Endothelial cell (in vitro differentiated cells): ENCODE data around the gene SLC6A18. TPM values are rescaled to one million over a fixed set of nuclear protein-coding genes. Genes with fewer than 3 reads are reported as not detected.

Source experiments
- DNase-seq: peaks from one replicate; pipeline ENCODE4 v3.0.0; 2021; ENCODE audit warnings: low spot score
- H3K27ac Mint-ChIP-seq: one replicate; pipeline ENCODE4 v1.8.0; 2021; ENCODE audit warnings: mixed read lengths, inconsistent platforms; ENCODE audit not compliant: unreplicated experiment
- H3K27me3 Mint-ChIP-seq: one replicate; pipeline ENCODE4 v1.8.0; 2021; ENCODE audit warnings: mild to moderate bottlenecking, moderate library complexity, mixed read lengths, inconsistent platforms; ENCODE audit not compliant: unreplicated experiment
- H3K36me3 Mint-ChIP-seq: one replicate; pipeline ENCODE4 v1.8.0; 2021; ENCODE audit warnings: mild to moderate bottlenecking, low read depth, mixed read lengths, inconsistent platforms; ENCODE audit not compliant: unreplicated experiment
- H3K4me1 Mint-ChIP-seq: one replicate; pipeline ENCODE4 v1.8.0; 2021; ENCODE audit warnings: mild to moderate bottlenecking, mixed read lengths, inconsistent platforms; ENCODE audit not compliant: unreplicated experiment
- H3K4me3 Mint-ChIP-seq: one replicate; pipeline ENCODE4 v1.8.0; 2021; ENCODE audit warnings: mild to moderate bottlenecking, mixed read lengths, inconsistent platforms; ENCODE audit not compliant: unreplicated experiment
- H3K9me3 Mint-ChIP-seq: one replicate; pipeline ENCODE4 v1.8.0; 2021; ENCODE audit warnings: mixed read lengths, inconsistent platforms; ENCODE audit not compliant: unreplicated experiment
- total RNA-seq: library from RNA; stranded (reverse); fragmentation: NEBNext Ultra II Directional; extraction: Animal tissue kit (Norgen Biotek cat#: 25700); gene quantifications from one replicate; pipeline ENCODE4 v1.2.1, GENCODE V29; 2021; ENCODE audit not compliant: unreplicated experiment
- TF ChIP-seq, protein P1 (sequence below): fragments of 200-600 bp; sonication (generic); IDR thresholded peaks from one replicate; pipeline ENCODE4 v1.5.0; 2021; ENCODE audit warnings: antibody characterized with exemption; ENCODE audit not compliant: unreplicated experiment

SLC6A18 gene
- total RNA-seq, 1 donor from 2014 or later: not detected

GRCh38 chr5:1210832-1211251 lies 14.3 kb upstream of the SLC6A18 start:
- TF ChIP-seq, protein P1, sequence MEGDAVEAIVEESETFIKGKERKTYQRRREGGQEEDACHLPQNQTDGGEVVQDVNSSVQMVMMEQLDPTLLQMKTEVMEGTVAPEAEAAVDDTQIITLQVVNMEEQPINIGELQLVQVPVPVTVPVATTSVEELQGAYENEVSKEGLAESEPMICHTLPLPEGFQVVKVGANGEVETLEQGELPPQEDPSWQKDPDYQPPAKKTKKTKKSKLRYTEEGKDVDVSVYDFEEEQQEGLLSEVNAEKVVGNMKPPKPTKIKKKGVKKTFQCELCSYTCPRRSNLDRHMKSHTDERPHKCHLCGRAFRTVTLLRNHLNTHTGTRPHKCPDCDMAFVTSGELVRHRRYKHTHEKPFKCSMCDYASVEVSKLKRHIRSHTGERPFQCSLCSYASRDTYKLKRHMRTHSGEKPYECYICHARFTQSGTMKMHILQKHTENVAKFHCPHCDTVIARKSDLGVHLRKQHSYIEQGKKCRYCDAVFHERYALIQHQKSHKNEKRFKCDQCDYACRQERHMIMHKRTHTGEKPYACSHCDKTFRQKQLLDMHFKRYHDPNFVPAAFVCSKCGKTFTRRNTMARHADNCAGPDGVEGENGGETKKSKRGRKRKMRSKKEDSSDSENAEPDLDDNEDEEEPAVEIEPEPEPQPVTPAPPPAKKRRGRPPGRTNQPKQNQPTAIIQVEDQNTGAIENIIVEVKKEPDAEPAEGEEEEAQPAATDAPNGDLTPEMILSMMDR: no peak
- Mint-ChIP-seq H3K9me3 (no peaks in the 10 kb centered on the region), H3K4me3 (no peak overlapping the region), H3K27me3 (peaks cover 17% of the 10 kb centered on the region), H3K4me1 (no peaks in the 10 kb centered on the region), H3K27ac (no peak overlapping the region), H3K36me3 (peaks cover 10% of the 10 kb centered on the region)
- no peak for DNase-seq

DNA sequence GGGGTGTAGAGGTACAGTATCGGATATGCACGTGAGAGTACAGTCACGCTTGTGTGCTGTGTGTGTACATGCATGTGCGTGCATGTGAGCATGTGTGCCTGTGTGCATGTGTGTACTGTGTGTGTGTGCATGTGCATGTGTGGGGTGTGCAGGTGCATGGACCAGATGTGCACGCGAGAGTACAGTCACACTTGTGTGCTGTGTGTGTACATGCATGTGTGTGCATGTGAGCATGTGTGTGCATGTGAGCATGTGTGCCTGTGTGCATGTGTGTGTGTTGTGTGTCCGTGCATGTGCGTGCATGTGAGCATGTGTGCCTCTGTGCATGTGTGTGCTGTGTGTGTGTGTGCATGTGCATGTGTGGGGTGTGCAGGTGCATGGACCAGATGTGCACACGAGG lies 13.5 kb upstream of the SLC6A18 start:
- Mint-ChIP-seq H3K27me3 (peaks cover 17% of the 10 kb centered on the region), H3K9me3 (no peaks in the 10 kb centered on the region), H3K4me3 (no peak overlapping the region), H3K4me1 (no peaks in the 10 kb centered on the region), H3K36me3 (peaks cover 12% of the 10 kb centered on the region), H3K27ac (no peak overlapping the region)
- TF ChIP-seq, protein P1: no peak
- no peak for DNase-seq

DNA sequence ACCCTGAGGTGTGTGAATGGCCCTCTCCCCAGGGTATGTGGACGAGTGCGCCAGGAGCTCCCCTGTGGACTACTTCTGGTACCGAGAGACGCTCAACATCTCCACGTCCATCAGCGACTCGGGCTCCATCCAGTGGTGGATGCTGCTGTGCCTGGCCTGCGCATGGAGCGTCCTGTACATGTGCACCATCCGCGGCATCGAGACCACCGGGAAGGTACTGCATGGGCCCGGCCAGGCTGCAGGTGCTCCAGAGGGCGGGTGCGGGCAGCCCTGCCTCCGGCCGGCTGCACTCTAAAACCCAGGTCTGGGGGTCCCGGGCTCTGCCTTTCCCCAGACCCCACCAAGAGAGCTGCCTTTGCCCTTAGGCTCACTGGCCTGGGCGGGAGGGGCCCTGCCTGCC lies 12.9 kb upstream of the SLC6A18 start:
- Mint-ChIP-seq H3K27me3 (peaks cover 16% of the 10 kb centered on the region), H3K4me3 (no peak overlapping the region), H3K27ac (no peak overlapping the region), H3K4me1 (no peaks in the 10 kb centered on the region), H3K9me3 (no peaks in the 10 kb centered on the region), H3K36me3 (peaks cover 12% of the 10 kb centered on the region)
- TF ChIP-seq, protein P1: no peak
- DNase-seq: no peak

DNA sequence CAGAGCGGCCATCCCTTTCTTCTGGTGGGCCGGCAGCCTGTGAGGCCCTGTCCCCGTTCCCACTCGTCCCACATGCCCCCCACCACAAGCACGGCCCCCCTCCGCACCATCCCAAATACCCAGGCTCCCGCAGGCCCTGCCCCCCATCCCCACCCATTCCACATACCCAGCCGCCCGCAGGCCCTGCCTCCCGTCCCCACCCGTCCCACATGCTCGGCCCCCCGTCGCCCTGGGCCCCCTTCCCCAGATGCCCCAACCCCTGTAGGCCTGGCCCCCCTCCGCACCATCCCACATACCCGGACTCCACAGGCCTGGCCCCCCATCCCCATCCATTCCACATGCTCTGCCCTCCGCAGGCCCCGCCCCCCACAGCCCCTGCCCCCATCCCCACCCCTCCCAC lies 12.3 kb upstream of the SLC6A18 start:
- DNase-seq: no peak
- no peak overlapping the region for H3K27ac Mint-ChIP-seq

DNA sequence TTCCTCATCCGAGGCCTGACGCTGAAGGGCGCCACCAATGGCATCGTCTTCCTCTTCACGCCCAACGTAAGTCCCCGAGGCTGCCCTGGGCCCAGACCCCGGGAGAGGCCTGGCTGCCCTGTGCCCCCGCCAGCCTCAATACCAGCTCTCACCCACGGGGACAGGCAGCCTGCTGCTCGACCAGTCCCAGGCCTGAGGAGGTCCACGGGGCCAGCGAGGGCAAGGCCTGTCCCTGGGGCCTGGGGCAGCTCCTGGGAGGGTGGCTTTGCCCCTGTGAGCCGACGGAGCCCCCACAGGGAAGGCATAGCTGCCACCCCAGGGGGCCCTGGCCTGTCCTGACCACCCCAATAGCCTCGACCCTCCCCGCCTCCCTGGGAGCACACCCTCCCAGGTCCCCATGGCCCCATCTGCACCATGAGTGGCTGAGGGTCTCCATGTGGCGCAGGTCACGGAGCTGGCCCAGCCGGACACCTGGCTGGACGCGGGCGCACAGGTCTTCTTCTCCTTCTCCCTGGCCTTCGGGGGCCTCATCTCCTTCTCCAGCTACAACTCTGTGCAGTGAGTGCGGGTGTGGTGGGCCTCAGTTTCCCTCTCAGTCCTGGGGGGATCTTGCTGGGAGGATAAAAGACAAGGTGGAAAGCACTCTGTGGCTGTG lies 11.5 kb upstream of the SLC6A18 start:
- TF ChIP-seq, protein P1: no peak
- no peak for DNase-seq
- Mint-ChIP-seq H3K4me1 (no peaks in the 10 kb centered on the region), H3K27ac (no peak overlapping the region), H3K27me3 (peaks cover 11% of the 10 kb centered on the region), H3K4me3 (no peak overlapping the region), H3K9me3 (no peaks in the 10 kb centered on the region), H3K36me3 (peaks cover 12% of the 10 kb centered on the region)

More for the DNA sequence above, 12.3 kb upstream of the SLC6A18 start:
- Mint-ChIP-seq H3K4me1 (no peaks in the 10 kb centered on the region), H3K36me3 (peaks cover 12% of the 10 kb centered on the region), H3K27me3 (peaks cover 11% of the 10 kb centered on the region), H3K9me3 (no peaks in the 10 kb centered on the region), H3K4me3 (peak overlapping the region; percentile 19)
- TF ChIP-seq, protein P1: no peak
